ENCODE results near the gene NEK11.

NEK11 gene

GRCh38 chr3:131047582-131047981 lies 20.9 kb downstream of the NEK11 start:
- peak in 1 of 2 experiments; percentile 5 for DNase-seq

GRCh38 chr3:131048030-131048429 lies 21.4 kb downstream of the NEK11 start:
- no peak for DNase-seq

- DNase-seq: no peak
These were observed 23.3 kb downstream of the NEK11 start for GRCh38 chr3:131050001-131050400.

GRCh38 chr3:131053043-131053859 lies 26.6 kb downstream of the NEK11 start:
- no peak for DNase-seq

- DNase-seq: no peak
These were observed 41.3 kb downstream of the NEK11 start for GRCh38 chr3:131067983-131068382.

GRCh38 chr3:131072099-131072559 lies 45.5 kb downstream of the NEK11 start:
- no peak for DNase-seq

GRCh38 chr3:131072845-131073244 lies 46.2 kb downstream of the NEK11 start:
- no peak for DNase-seq

- DNase-seq: no peak
These were observed 49.1 kb downstream of the NEK11 start for GRCh38 chr3:131075632-131076328.

GRCh38 chr3:131077904-131078303 lies 51.2 kb downstream of the NEK11 start:
- DNase-seq: no peak

GRCh38 chr3:131079086-131079485 lies 52.4 kb downstream of the NEK11 start:
- no peak for DNase-seq

GRCh38 chr3:131081224-131081623 lies 54.5 kb downstream of the NEK11 start:
- DNase-seq: no peak

GRCh38 chr3:131082246-131082645 lies 55.6 kb downstream of the NEK11 start:
- DNase-seq: no peak

GRCh38 chr3:131082871-131083863 lies 56.5 kb downstream of the NEK11 start:
- peak; percentile 55 to 85 for DNase-seq

- no peak for DNase-seq
These were observed 65.1 kb downstream of the NEK11 start for GRCh38 chr3:131091768-131092167.

GRCh38 chr3:131107637-131108433 lies 81.2 kb downstream of the NEK11 start:
- no peak for DNase-seq

- DNase-seq: no peak
These were observed 82.5 kb downstream of the NEK11 start for GRCh38 chr3:131109156-131109555.

- no peak for DNase-seq
These were observed 83.4 kb downstream of the NEK11 start for GRCh38 chr3:131110087-131110486.

GRCh38 chr3:131114256-131114655 lies 87.6 kb downstream of the NEK11 start:
- no peak for DNase-seq

GRCh38 chr3:131125684-131126083 lies 99.0 kb downstream of the NEK11 start:
- no peak for DNase-seq

- no peak for DNase-seq
These were observed 114.2 kb downstream of the NEK11 start for GRCh38 chr3:131140891-131141290.

GRCh38 chr3:131141770-131142169 lies 115.1 kb downstream of the NEK11 start:
- DNase-seq: no peak

GRCh38 chr3:131142580-131142979 lies 115.9 kb downstream of the NEK11 start:
- no peak for DNase-seq
